GM19463 (cell line): ENCODE results near the gene ANK2.
"Not testable (repeated sequence)": the region's sequence is repeated elsewhere in the genome, so short reads cannot be mapped to it uniquely, and the experiment has no call there.

Source experiments
- ATAC-seq: cut with Tn5 transposase; IDR thresholded peaks from one replicate; pipeline ENCODE4 v1.9.1; 2021; ENCODE audit warnings: mild to moderate bottlenecking, moderate library complexity; ENCODE audit not compliant: unreplicated experiment

Gene ANK2

GRCh38 chr4:113146876-113147358, 97.5 kb downstream of the ANK2 start:
- ATAC-seq: peak; percentile 79

GRCh38 chr4:113147498-113148111, 98.2 kb downstream of the ANK2 start:
- no peak for ATAC-seq

- ATAC-seq: no peak
Measured at GRCh38 chr4:113148925-113149324, 99.5 kb downstream of the ANK2 start.

GRCh38 chr4:113153529-113154101, 104.2 kb downstream of the ANK2 start:
- ATAC-seq: no peak

- ATAC-seq: no peak
Measured at GRCh38 chr4:113154281-113154680, 104.8 kb downstream of the ANK2 start.

GRCh38 chr4:113157086-113157857, 107.8 kb downstream of the ANK2 start:
- no peak for ATAC-seq

- ATAC-seq: no peak
Measured at GRCh38 chr4:113159942-113160545, 110.6 kb downstream of the ANK2 start.

GRCh38 chr4:113160548-113160947, 111.1 kb downstream of the ANK2 start:
- ATAC-seq: no peak

GRCh38 chr4:113162089-113162488, 112.6 kb downstream of the ANK2 start:
- no peak for ATAC-seq

GRCh38 chr4:113169368-113169767, 119.9 kb downstream of the ANK2 start:
- no peak for ATAC-seq

- no peak for ATAC-seq
Measured at GRCh38 chr4:113170115-113170804, 120.8 kb downstream of the ANK2 start.

- ATAC-seq: no peak
Measured at GRCh38 chr4:113170805-113171468, 121.5 kb downstream of the ANK2 start.

- no peak for ATAC-seq
Measured at GRCh38 chr4:113173126-113173792, 123.8 kb downstream of the ANK2 start.

GRCh38 chr4:113173793-113174264, 124.4 kb downstream of the ANK2 start:
- ATAC-seq: no peak

GRCh38 chr4:113179091-113179490, 129.6 kb downstream of the ANK2 start:
- no peak for ATAC-seq

- ATAC-seq: no peak
Measured at GRCh38 chr4:113179996-113180395, 130.5 kb downstream of the ANK2 start.

GRCh38 chr4:113181289-113182007, 132.0 kb downstream of the ANK2 start:
- ATAC-seq: no peak

- no peak for ATAC-seq
Measured at GRCh38 chr4:113183032-113183605, 133.7 kb downstream of the ANK2 start.

GRCh38 chr4:113186220-113186619, 136.8 kb downstream of the ANK2 start:
- ATAC-seq: not testable (repeated sequence)
